NT2/D1 (cell line): ENCODE data around the gene HGF.

Source experiments
- DNase-seq: peaks from one replicate; pipeline ENCODE4 v3.0.0-alpha.2; 2011; ENCODE audit warnings: low read depth, low spot score
- H3K27me3 ChIP-seq: 2 replicates; pipeline ENCODE4 v1.6.0; 2011; ENCODE audit warnings: mild to moderate bottlenecking; ENCODE audit not compliant: insufficient read length, insufficient read depth
- H3K36me3 ChIP-seq: 2 replicates; pipeline ENCODE4 v1.6.1; 2011; ENCODE audit warnings: mild to moderate bottlenecking, low read length, mixed read lengths; ENCODE audit not compliant: insufficient read depth, insufficient read length
- H3K4me1 ChIP-seq: 2 replicates; pipeline ENCODE4 v1.5.1; 2011; ENCODE audit not compliant: insufficient read depth, insufficient read length
- H3K4me3 ChIP-seq: 2 replicates; pipeline ENCODE4 v1.5.1; 2011; ENCODE audit warnings: low read depth; ENCODE audit not compliant: insufficient read length
- H3K9ac ChIP-seq: 2 replicates; pipeline ENCODE4 v1.6.0; 2011; ENCODE audit warnings: low read depth; ENCODE audit not compliant: insufficient read length
- H3K9me3 ChIP-seq: 2 replicates; pipeline ENCODE4 v1.5.1; 2011; ENCODE audit warnings: mild to moderate bottlenecking, low read length; ENCODE audit not compliant: insufficient read depth
- SUZ12 ChIP-seq: IDR thresholded peaks from 2 replicates; pipeline ENCODE4 v1.6.1; 2011; ENCODE audit not compliant: insufficient read length, insufficient read depth; ENCODE audit errors: extremely low read depth
- YY1 ChIP-seq: IDR thresholded peaks from 2 replicates; pipeline ENCODE4 v1.6.1; 2011; ENCODE audit not compliant: insufficient read length, insufficient read depth
- ZNF274 ChIP-seq: IDR thresholded peaks from 2 replicates; pipeline ENCODE4 v1.6.1; 2011; ENCODE audit warnings: mild to moderate bottlenecking, low read depth, low read length

Gene HGF

DNA sequence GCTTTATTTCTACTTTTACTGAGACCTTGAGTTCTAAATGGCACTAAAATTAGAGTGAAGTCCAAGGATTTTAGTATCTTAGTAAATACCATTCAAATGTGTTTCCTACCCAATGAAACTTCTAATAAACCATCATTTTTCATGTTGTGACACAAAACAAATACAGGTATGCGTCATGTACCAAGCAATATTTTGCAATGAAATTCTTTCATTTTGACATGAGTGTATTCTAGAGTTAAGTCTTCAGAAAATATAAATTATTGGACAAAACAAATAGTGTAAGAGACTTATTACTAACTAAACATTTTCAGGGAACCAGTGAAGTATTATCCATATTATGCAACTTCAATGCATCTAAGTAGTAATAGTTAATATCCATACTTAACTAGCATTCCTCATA, 16.5 kb downstream of the HGF start:
- Histone ChIP-seq H3K9ac (no peak overlapping the region), H3K36me3 (no peaks in the 10 kb centered on the region), H3K4me3 (no peak overlapping the region), H3K9me3 (no peaks in the 10 kb centered on the region), H3K27me3 (no peaks in the 10 kb centered on the region), H3K4me1 (no peaks in the 10 kb centered on the region)
- TF ChIP-seq YY1 (no peak), ZNF274 (no peak), SUZ12 (no peak)
- DNase-seq: no peak

DNA sequence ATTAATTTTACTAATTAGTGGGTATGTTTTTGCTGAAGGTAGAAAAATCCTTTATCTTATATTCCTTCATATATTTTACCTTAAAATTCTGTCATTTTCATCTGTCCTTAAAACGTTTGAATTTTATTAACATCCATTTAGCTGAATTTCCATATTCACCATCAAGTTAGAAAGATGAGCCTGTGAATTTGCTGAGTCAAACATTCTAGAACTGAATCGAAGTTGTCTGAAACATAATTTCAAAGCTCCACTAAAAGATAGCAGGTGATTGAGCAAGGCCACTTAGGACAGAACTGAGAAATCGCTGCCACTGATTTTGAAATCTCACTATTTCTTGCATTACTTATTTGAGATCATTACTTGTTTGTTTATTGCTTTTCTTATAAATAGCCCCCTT, 17.5 kb downstream of the HGF start:
- Histone ChIP-seq H3K4me3 (no peak overlapping the region), H3K9me3 (no peaks in the 10 kb centered on the region), H3K36me3 (no peaks in the 10 kb centered on the region), H3K27me3 (no peaks in the 10 kb centered on the region), H3K9ac (no peak overlapping the region), H3K4me1 (no peaks in the 10 kb centered on the region)
- TF ChIP-seq YY1 (no peak), ZNF274 (no peak), SUZ12 (no peak)
- no peak for DNase-seq

DNA sequence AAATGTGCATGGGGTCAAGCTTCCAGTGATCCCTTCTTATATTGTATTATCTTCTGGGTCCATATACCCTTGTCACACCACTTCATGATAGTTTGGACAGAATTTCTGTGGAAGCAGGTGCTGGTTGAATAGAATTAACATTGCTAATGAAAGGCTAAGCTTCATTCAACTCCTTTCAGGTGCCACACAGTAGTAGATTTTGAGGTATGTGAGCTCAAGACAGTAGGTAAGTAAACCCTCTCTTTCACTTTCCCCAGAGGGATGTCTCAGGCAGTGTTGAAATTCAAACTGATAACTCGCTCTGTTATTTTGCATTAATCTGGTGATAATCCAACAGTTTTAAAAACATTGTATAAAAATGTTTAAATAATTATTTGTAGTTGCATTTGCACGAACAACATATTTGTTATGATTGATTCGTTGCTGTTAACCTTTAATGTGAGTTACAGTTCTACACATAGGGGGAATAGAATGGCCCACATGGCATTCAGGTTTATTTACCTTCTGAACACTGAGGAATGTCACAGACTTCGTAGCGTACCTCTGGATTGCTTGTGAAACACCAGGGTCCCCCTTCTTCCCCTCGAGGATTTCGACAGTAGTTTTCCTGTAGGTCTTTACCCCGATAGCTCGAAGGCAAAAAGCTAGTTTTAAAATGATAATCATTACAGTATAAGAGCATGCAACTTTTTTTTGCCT, 18.1 kb downstream of the HGF start:
- no peak overlapping the region for H3K9ac ChIP-seq

DNA sequence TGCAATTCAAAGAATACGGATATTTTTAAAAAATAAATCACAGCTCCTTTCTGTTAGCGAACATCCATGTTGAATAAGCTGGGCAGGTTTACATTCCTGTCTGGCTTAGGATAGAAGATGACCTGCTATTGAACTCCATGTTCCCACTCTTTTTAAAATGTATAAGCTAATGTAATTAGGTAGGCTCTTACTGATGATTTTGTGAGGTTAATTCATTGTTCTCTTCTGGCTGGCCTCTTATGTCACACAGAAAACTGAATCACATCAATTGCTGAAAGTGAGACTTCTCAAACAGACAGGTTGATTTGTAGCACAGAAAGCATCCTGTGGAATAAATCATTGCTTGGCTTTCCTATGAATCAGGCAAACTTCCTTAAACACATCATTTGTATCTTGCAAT, 24.2 kb downstream of the HGF start:
- Histone ChIP-seq H3K9me3 (no peaks in the 10 kb centered on the region), H3K4me1 (no peaks in the 10 kb centered on the region), H3K27me3 (no peaks in the 10 kb centered on the region), H3K36me3 (no peaks in the 10 kb centered on the region), H3K9ac (no peak overlapping the region), H3K4me3 (no peak overlapping the region)
- TF ChIP-seq YY1 (no peak), ZNF274 (no peak), SUZ12 (no peak)
- DNase-seq: no peak

More for the DNA sequence above, 18.1 kb downstream of the HGF start:
- no peak for DNase-seq
- no peaks in the 10 kb centered on the region for H3K9me3 ChIP-seq
- TF ChIP-seq ZNF274 (no peak), SUZ12 (no peak), YY1 (no peak)
- no peaks in the 10 kb centered on the region for H3K27me3 ChIP-seq
- no peaks in the 10 kb centered on the region for H3K36me3 ChIP-seq
- H3K4me1 ChIP-seq: no peaks in the 10 kb centered on the region
- no peak overlapping the region for H3K4me3 ChIP-seq

DNA sequence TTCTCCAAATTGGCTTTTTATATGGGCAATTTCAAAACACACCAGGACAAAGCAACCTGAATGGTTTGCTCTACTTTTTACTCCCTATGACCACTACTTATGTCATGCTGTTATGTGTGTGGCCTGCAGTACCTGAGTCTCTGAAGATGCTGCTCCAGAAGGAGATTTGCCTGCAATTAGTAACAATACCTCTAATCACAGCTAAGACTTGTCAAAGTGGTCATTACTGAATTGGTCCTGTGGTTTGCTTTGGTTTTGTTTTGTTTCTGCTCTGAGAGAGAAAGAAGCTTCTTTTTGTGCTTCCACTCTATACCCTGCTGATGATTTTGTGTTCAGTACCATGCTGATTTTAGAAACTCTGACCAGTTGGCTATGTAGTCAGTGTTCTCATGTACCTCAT, 25.5 kb downstream of the HGF start:
- Histone ChIP-seq H3K9ac (no peak overlapping the region), H3K4me3 (no peak overlapping the region), H3K4me1 (no peaks in the 10 kb centered on the region), H3K9me3 (no peaks in the 10 kb centered on the region), H3K27me3 (no peaks in the 10 kb centered on the region), H3K36me3 (no peaks in the 10 kb centered on the region)
- no peak for TF ChIP-seq ZNF274
- TF ChIP-seq YY1: no peak
- no peak for TF ChIP-seq SUZ12
- no peak for DNase-seq

DNA sequence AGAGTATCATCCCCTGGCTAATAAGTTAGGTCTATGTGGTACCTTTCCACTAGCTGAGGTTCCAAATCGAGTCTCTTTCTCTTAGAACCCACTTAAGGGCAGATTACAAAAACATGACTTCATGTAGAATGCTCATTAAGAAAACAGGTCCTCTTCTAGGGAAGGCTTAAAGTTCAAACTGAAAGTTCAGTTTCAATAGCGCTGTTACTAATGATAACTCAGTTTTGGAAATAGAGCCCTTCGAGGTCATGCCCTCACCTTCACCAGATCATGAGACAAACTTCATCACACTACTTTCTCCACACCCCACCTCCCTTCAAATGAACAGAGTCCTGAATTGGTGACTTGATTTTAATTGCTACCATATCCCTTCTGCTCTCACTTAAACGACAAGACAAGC, 26.2 kb downstream of the HGF start:
- Histone ChIP-seq H3K4me3 (no peak overlapping the region), H3K4me1 (no peaks in the 10 kb centered on the region), H3K9ac (no peak overlapping the region), H3K36me3 (no peaks in the 10 kb centered on the region), H3K27me3 (no peaks in the 10 kb centered on the region), H3K9me3 (no peaks in the 10 kb centered on the region)
- TF ChIP-seq ZNF274 (no peak), YY1 (no peak), SUZ12 (no peak)
- no peak for DNase-seq

DNA sequence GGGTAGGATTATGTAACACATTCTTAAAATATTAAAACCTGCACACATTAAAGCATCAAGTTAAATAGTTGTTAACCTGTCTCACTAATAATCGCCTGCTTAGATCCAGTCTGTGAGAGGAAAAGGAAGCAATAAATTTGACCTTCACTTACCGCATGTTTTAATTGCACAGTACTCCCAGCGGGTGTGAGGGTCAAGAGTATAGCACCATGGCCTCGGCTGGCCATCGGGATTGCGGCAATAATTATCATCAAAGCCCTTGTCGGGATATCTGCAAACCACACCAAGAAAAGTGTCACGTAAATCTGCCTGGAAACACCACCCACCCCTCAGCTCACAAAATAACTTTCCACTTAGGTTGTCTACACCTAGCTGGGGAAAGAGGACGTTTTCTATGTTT, 26.6 kb downstream of the HGF start:
- H3K9me3 ChIP-seq: no peaks in the 10 kb centered on the region
- no peak overlapping the region for H3K9ac ChIP-seq
- no peaks in the 10 kb centered on the region for H3K4me1 ChIP-seq
- H3K27me3 ChIP-seq: no peaks in the 10 kb centered on the region
- no peak for DNase-seq
- no peaks in the 10 kb centered on the region for H3K36me3 ChIP-seq
- no peak overlapping the region for H3K4me3 ChIP-seq
- TF ChIP-seq SUZ12 (no peak), YY1 (no peak), ZNF274 (no peak)

DNA sequence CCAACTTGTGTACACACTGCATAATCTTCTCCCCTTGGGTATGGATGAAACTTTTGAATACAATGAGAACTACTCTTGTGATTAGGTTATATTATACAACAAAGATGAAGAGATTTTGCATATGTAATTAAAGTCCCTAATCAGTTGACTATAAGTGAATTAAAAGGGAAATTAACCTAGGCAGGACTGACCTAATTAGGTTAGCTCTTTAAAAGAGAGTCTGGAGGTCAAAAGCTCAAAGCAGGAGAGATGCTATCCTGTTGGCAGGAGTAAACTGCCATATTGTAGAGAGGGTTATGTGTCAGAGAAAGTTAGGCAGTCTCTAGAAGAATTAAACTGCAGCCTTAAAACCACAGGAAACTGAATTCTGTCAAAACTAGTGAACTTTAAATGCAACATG, 29.4 kb downstream of the HGF start:
- Histone ChIP-seq H3K9me3 (no peaks in the 10 kb centered on the region), H3K36me3 (no peaks in the 10 kb centered on the region), H3K27me3 (no peaks in the 10 kb centered on the region), H3K4me1 (no peaks in the 10 kb centered on the region), H3K4me3 (no peak overlapping the region), H3K9ac (no peak overlapping the region)
- TF ChIP-seq ZNF274: no peak
- DNase-seq: no peak
